ENCODE measurements around the gene IER3. TPM values are rescaled to one million over a fixed set of nuclear protein-coding genes. Genes with fewer than 3 reads are reported as not detected.

Gene IER3
- total RNA-seq, 1 donor from 2014 or later, result 3.0 TPM

GRCh38 chr6:30703821-30704220 is 40.5 kb downstream of the IER3 start:
- DNase-seq, result no peak

GRCh38 chr6:30703011-30703410 is 41.3 kb downstream of the IER3 start:
- no peak for DNase-seq

DNA sequence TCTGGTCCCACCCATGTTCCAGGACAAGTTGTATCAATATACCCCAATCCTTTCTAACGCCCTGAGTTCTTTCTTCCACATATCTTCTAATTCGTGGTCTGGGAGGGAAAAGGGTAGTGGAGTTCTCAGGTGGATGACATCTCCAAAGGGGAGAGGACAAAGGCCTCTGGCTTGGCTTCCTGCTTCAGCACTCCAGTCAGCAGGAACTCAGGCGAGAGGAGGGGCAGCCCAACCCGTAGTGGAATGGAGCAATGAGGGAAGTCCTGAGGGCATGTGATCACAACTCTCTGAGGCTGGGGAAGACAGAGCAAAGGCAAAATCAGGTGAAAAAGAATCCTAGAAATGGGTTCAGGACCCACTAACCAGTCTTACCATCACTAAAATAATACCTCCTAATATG is 44.0 kb downstream of the IER3 start:
- DNase-seq, result no peak

GRCh38 chr6:30696432-30696831 is 47.9 kb downstream of the IER3 start:
- no peak for DNase-seq

Small RNA genes lying within 50 kb of the gene (small RNA-seq; reads per million reads assigned to genes)
- gene RF00019 (not detected), gene RN7SL353P (not detected)

Other genes with a start within 250 kb of the IER3 start
- gene GNL1, start 188.1 kb downstream of the IER3 start, total RNA-seq, result 38.1 TPM
- 13.6 TPM for gene PRR3, start 187.3 kb downstream of the IER3 start, total RNA-seq
- 17.5 TPM for gene ABCF1, start 173.1 kb downstream of the IER3 start, total RNA-seq
- 55.7 TPM for gene PPP1R10, start 127.3 kb downstream of the IER3 start, total RNA-seq
- 39.9 TPM for gene MRPS18B, start 126.7 kb downstream of the IER3 start, total RNA-seq
- 38.4 TPM for gene ATAT1, start 117.7 kb downstream of the IER3 start, total RNA-seq
- 18.4 TPM for gene C6orf136, start 97.4 kb downstream of the IER3 start, total RNA-seq
- gene DHX16, start 71.5 kb downstream of the IER3 start, total RNA-seq, result 20.9 TPM
- 34.5 TPM for gene PPP1R18, start 57.9 kb downstream of the IER3 start, total RNA-seq
- gene NRM, start 53.6 kb downstream of the IER3 start, total RNA-seq, result 1.2 TPM
- gene MDC1, start 27.3 kb downstream of the IER3 start, total RNA-seq, result 12.5 TPM
- gene TUBB, start 24.2 kb downstream of the IER3 start, total RNA-seq, result 1,190 TPM
- gene FLOT1, start 1.9 kb downstream of the IER3 start, total RNA-seq, result 43.4 TPM
- gene DDR1, start 140.0 kb upstream of the IER3 start, total RNA-seq, result 108 TPM
- gene GTF2H4, start 163.7 kb upstream of the IER3 start, total RNA-seq, result 20.0 TPM
- 31.2 TPM for gene VARS2, start 169.7 kb upstream of the IER3 start, total RNA-seq
- not detected for gene SFTA2, start 187.6 kb upstream of the IER3 start, total RNA-seq
- gene MUCL3, start 196.4 kb upstream of the IER3 start, total RNA-seq, result not detected
- gene MUC21, start 239.2 kb upstream of the IER3 start, total RNA-seq, result not detected